ENCODE data around the gene ATL2. TPM values are rescaled to one million over a fixed set of nuclear protein-coding genes. Genes with fewer than 3 reads are reported as not detected.

Gene ATL2
- total RNA-seq, 1 experiment from 2014 or later: 85.5 TPM

DNA sequence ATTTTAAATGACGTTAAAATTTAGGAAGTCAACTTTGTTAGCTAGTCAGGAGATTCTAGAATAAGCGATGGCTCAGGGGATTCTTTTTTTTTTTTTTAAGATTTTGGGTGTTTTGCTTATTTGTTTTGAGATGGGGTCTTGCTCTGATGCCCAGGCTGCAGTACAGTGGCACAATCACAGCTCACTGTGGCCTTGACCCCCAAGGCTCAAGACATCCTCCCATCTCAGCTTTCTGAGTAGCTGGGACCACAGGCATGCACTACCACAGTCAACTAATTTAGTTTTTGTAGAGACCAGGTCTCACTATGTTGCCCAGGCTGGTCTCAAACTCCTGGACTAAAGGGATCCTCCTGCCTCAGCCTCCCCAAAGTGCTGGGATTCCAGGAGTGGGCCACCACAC, 16.9 kb downstream of the ATL2 start:
- Histone ChIP-seq H3K27ac (ENCODE audit: low read depth, low read length, poor library complexity, severe bottlenecking) (no peak overlapping the region), H3K4me1 (ENCODE audit: insufficient read depth, low read length, poor library complexity, severe bottlenecking) (peaks cover 4% of the 10 kb centered on the region), H3K4me3 (ENCODE audit: low read depth, low read length, poor library complexity, severe bottlenecking) (no peak overlapping the region), H3K36me3 (ENCODE audit: insufficient read depth, low read length, poor library complexity, severe bottlenecking) (peaks cover 4% of the 10 kb centered on the region), H3K9me3 (ENCODE audit: low read depth, low read length, poor library complexity, severe bottlenecking) (no peaks in the 10 kb centered on the region), H3K27me3 (replicated peaks; ENCODE audit: insufficient read depth, low read depth, low read length, poor library complexity) (no peaks in the 10 kb centered on the region)
- BruUV-seq (replicated peaks): no TSS peak
- DNase-seq (ENCODE audit: low spot score): no peak
- ChIA-PET POLR2A (ENCODE audit: low non-redundant PET) (no interaction called here), CTCF (no interaction called here)
- intact Hi-C loops (cut with micrococcal nuclease; ENCODE audit: unreplicated experiment): no loop called here
- TF ChIP-seq EZH2 (IDR thresholded peaks at IDR 0.05; ENCODE audit: borderline replicate concordance, low read depth, low read length, poor library complexity, severe bottlenecking): no peak
- no peak for TF ChIP-seq CTCF (conservative IDR thresholded peaks at IDR 0.05; ENCODE audit: low read depth, low read length)

GRCh38 chr2:38353402-38353801, 23.7 kb downstream of the ATL2 start:
- ChIA-PET POLR2A (ENCODE audit: low non-redundant PET) (no interaction called here), CTCF (no interaction called here)
- intact Hi-C loops (cut with micrococcal nuclease; ENCODE audit: unreplicated experiment): no loop called here
- H3K27ac ChIP-seq (ENCODE audit: low read depth, low read length, poor library complexity, severe bottlenecking): no peak overlapping the region
- BruUV-seq (replicated peaks): no TSS peak
- H3K4me3 ChIP-seq (ENCODE audit: low read depth, low read length, poor library complexity, severe bottlenecking): no peak overlapping the region
- no peaks in the 10 kb centered on the region for H3K27me3 ChIP-seq (replicated peaks; ENCODE audit: insufficient read depth, low read depth, low read length, poor library complexity)
- H3K9me3 ChIP-seq (ENCODE audit: low read depth, low read length, poor library complexity, severe bottlenecking): no peaks in the 10 kb centered on the region
- H3K4me1 ChIP-seq (ENCODE audit: insufficient read depth, low read length, poor library complexity, severe bottlenecking): no peaks in the 10 kb centered on the region
- peaks cover 4% of the 10 kb centered on the region for H3K36me3 ChIP-seq (ENCODE audit: insufficient read depth, low read length, poor library complexity, severe bottlenecking)
- DNase-seq (ENCODE audit: low spot score): no peak
- TF ChIP-seq CTCF (conservative IDR thresholded peaks at IDR 0.05; ENCODE audit: low read depth, low read length): no peak
- no peak for TF ChIP-seq EZH2 (IDR thresholded peaks at IDR 0.05; ENCODE audit: borderline replicate concordance, low read depth, low read length, poor library complexity, severe bottlenecking)

GRCh38 chr2:38352336-38352735, 24.7 kb downstream of the ATL2 start:
- no peak for TF ChIP-seq CTCF (conservative IDR thresholded peaks at IDR 0.05; ENCODE audit: low read depth, low read length)
- no peak for TF ChIP-seq EZH2 (IDR thresholded peaks at IDR 0.05; ENCODE audit: borderline replicate concordance, low read depth, low read length, poor library complexity, severe bottlenecking)
- intact Hi-C loops (cut with micrococcal nuclease; ENCODE audit: unreplicated experiment): no loop called here
- Histone ChIP-seq H3K4me3 (ENCODE audit: low read depth, low read length, poor library complexity, severe bottlenecking) (no peak overlapping the region), H3K27ac (ENCODE audit: low read depth, low read length, poor library complexity, severe bottlenecking) (no peak overlapping the region), H3K9me3 (ENCODE audit: low read depth, low read length, poor library complexity, severe bottlenecking) (no peaks in the 10 kb centered on the region), H3K4me1 (ENCODE audit: insufficient read depth, low read length, poor library complexity, severe bottlenecking) (no peaks in the 10 kb centered on the region), H3K27me3 (replicated peaks; ENCODE audit: insufficient read depth, low read depth, low read length, poor library complexity) (no peaks in the 10 kb centered on the region), H3K36me3 (ENCODE audit: insufficient read depth, low read length, poor library complexity, severe bottlenecking) (no peaks in the 10 kb centered on the region)
- BruUV-seq (replicated peaks): no TSS peak
- CTCF ChIA-PET: no interaction called here
- no peak for DNase-seq (ENCODE audit: low spot score)
- POLR2A ChIA-PET (ENCODE audit: low non-redundant PET): no interaction called here

Measured in A673 (cell line).